Erythroblast (primary cell): Measurements from ENCODE around the gene C4orf54.

Source experiments
- GATA1 ChIP-seq: IDR thresholded peaks from 2 replicates; pipeline ENCODE4 v1.6.1; 2011; ENCODE audit warnings: low read depth, mild to moderate bottlenecking, control low read depth, low read length, moderate library complexity
- POLR2A ChIP-seq: IDR thresholded peaks from 2 replicates; pipeline ENCODE4 v1.6.1; 2011; ENCODE audit warnings: mild to moderate bottlenecking, low read length

DNA sequence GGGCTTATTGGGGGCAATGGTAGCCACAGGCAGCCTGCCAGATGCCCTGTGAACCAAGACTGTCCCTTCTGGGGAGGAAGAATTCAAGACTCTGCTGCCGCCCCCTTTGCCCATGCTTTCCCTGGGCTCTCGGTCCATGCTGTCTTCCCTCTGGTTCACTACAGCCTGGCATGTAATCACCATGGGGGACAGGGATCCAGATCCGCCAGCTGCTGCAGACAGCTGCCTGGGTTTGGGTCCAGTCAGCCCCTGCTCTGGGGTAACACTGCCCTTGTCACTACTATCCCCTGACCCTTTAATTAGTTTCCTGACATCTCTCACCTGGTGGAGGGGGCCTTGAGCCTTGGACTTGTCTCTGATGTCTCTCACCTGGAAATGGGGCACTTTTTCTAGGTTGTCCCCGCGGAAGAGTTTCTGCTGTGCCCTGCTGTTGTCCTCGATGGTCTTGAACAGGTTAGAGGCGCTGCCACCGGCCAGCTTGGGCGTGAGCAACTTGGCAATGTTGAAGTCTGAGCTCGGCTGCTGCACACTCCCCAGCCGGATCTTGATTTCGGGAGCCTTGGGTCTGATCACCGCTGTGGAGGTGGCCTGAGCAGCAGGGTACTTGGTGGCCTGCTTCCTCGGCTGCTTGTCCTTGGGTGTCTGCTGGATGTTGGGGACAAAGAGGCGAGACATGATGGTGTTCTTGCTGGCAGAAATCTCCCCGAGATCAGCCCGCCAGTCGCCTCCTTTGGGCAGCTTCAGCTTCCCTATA, 6.4 kb downstream of the C4orf54 start:
- TF ChIP-seq POLR2A (no peak), GATA1 (no peak)
